K562 (cell line): Measurements from ENCODE around the gene HADH.

Experiments used
- CTCF ChIP-seq, 3 experiments: IDR thresholded peaks in 2 of 3; conservative IDR thresholded peaks in 1 of 3; 2 replicates each; pipeline ENCODE4 v1.5.1; 2011 to 2012; ENCODE audit warnings: low read length in 3 of 3, mild to moderate bottlenecking in 3 of 3, control low read depth in 2 of 3, improper control_type of control experiment in 1 of 3, inconsistent platforms in 1 of 3, low read depth in 1 of 3, mixed read lengths in 1 of 3, moderate library complexity in 1 of 3; ENCODE audit not compliant: insufficient read depth in 2 of 3
- LARP7 ChIP-seq: fragments of 450-650 bp; IDR thresholded peaks from 2 replicates; pipeline ENCODE4 v1.6.1; 2016
- MCM3 ChIP-seq: fragments of 450-650 bp; IDR thresholded peaks from 2 replicates; pipeline ENCODE4 v1.6.1; 2016
- NFE2 ChIP-seq: IDR thresholded peaks from 2 replicates; pipeline ENCODE4 v1.6.1; 2014; ENCODE audit warnings: antibody characterized with exemption, low read depth
- POLR2AphosphoS5 ChIP-seq: IDR thresholded peaks from 2 replicates; pipeline ENCODE4 v1.6.1; 2011; ENCODE audit warnings: mild to moderate bottlenecking, low read depth, low read length, moderate library complexity; ENCODE audit not compliant: control insufficient read depth, insufficient read depth
- SIX5 ChIP-seq, 2 experiments: IDR thresholded peaks; 2 replicates each; pipeline ENCODE4 v1.6.1; 2011; ENCODE audit warnings: low read length in 2 of 2, borderline replicate concordance in 1 of 2, low read depth in 1 of 2, mild to moderate bottlenecking in 1 of 2, moderate library complexity in 1 of 2; ENCODE audit not compliant: insufficient read depth in 1 of 2
- SMARCA4 ChIP-seq: fragments of 450-650 bp; IDR thresholded peaks from 2 replicates; pipeline ENCODE4 v1.6.1; 2016
- SMC3 ChIP-seq: conservative IDR thresholded peaks from 2 replicates; pipeline ENCODE4 v1.6.1; 2011; ENCODE audit warnings: low read depth, low read length, improper control_type of control experiment; ENCODE audit not compliant: insufficient read depth
- TBP ChIP-seq: optimal IDR thresholded peaks from 2 replicates; pipeline ENCODE3; 2011; ENCODE audit warnings: low read depth, low read length, improper control_type of control experiment
- YY1 ChIP-seq, 3 experiments: IDR thresholded peaks; 2 replicates each; pipeline ENCODE4 v1.6.1; 2011; ENCODE audit warnings: low read length in 2 of 3, mild to moderate bottlenecking in 2 of 3, moderate library complexity in 2 of 3, borderline replicate concordance in 1 of 3, control low read depth in 1 of 3, low read depth in 1 of 3; ENCODE audit not compliant: insufficient read depth in 3 of 3, insufficient replicate concordance in 2 of 3, control insufficient read depth in 1 of 3, insufficient read length in 1 of 3; ENCODE audit errors: extremely low read depth in 1 of 3
- ZBTB7A ChIP-seq: IDR thresholded peaks from 2 replicates; pipeline ENCODE4 v1.6.1; 2011; ENCODE audit warnings: low read depth, mild to moderate bottlenecking, low read length, moderate library complexity, borderline replicate concordance; ENCODE audit not compliant: control insufficient read depth
- TF ChIP-seq, protein P1 (sequence below), 2 experiments: fragments of 450-650 bp; IDR thresholded peaks; 2 replicates each; pipeline ENCODE4 v1.6.1; 2016
- TF ChIP-seq, protein P2 (sequence below): sonication (generic); formaldehyde crosslinking; IDR thresholded peaks from 2 replicates; pipeline ENCODE4 v1.9.0; 2022; ENCODE audit warnings: mild to moderate bottlenecking, missing genetic modification reagents

GRCh38 chr4:108053251-108053711 is 63.6 kb downstream of the HADH start:
- TF ChIP-seq NFE2 (no peak), YY1 (IDR thresholded peaks at IDR 0.05; ENCODE audit: borderline replicate concordance in 1 of 3, control insufficient read depth in 1 of 3, extremely low read depth in 1 of 3, insufficient read depth in 3 of 3, insufficient read length in 1 of 3, insufficient replicate concordance in 2 of 3, low read depth in 1 of 3, low read length in 2 of 3) (no peak), SMC3 (no peak), ZBTB7A (no peak), SMARCA4 (no peak), LARP7 (no peak), SIX5 (IDR thresholded peaks at IDR 0.05; ENCODE audit: borderline replicate concordance in 1 of 2, insufficient read depth in 1 of 2, low read depth in 1 of 2, low read length in 2 of 2) (no peak), TBP (no peak), CTCF (IDR thresholded peaks at IDR 0.05 in 2 of 3, conservative IDR thresholded peaks at IDR 0.05 in 1 of 3; ENCODE audit: insufficient read depth in 2 of 3, low read depth in 1 of 3, low read length in 3 of 3) (no peak), POLR2AphosphoS5 (no peak), MCM3 (no peak)
- TF ChIP-seq, protein P1, sequence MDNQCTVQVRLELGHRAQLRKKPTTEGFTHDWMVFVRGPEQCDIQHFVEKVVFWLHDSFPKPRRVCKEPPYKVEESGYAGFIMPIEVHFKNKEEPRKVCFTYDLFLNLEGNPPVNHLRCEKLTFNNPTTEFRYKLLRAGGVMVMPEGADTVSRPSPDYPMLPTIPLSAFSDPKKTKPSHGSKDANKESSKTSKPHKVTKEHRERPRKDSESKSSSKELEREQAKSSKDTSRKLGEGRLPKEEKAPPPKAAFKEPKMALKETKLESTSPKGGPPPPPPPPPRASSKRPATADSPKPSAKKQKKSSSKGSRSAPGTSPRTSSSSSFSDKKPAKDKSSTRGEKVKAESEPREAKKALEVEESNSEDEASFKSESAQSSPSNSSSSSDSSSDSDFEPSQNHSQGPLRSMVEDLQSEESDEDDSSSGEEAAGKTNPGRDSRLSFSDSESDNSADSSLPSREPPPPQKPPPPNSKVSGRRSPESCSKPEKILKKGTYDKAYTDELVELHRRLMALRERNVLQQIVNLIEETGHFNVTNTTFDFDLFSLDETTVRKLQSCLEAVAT (IDR thresholded peaks at IDR 0.05) = no peak
- TF ChIP-seq, protein P2, sequence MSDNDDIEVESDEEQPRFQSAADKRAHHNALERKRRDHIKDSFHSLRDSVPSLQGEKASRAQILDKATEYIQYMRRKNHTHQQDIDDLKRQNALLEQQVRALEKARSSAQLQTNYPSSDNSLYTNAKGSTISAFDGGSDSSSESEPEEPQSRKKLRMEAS (CRISPR knock-in tag) = no peak
